ENCODE results near the gene IL17RD. TPM values are rescaled to one million over a fixed set of nuclear protein-coding genes. Genes with fewer than 3 reads are reported as not detected.

Gene IL17RD
- total RNA-seq, 1 experiment from 2014 or later = 31.7 TPM

- H3K4ac ChIP-seq (ENCODE audit: low read depth, low read length) = no peak overlapping the region
- no peaks in the 10 kb centered on the region for H3K79me1 ChIP-seq (ENCODE audit: insufficient read depth, low read depth, low read length, poor library complexity, severe bottlenecking)
- H4K5ac ChIP-seq (ENCODE audit: insufficient read length, low read depth, low read length) = no peak overlapping the region
- no peak overlapping the region for H2AK5ac ChIP-seq (ENCODE audit: insufficient read length, low read length)
- no peak overlapping the region for H3K18ac ChIP-seq (ENCODE audit: insufficient read length, low read depth, low read length)
- no peak overlapping the region for H2AFZ ChIP-seq (ENCODE audit: low read length)
- H3K9ac ChIP-seq (ENCODE audit: extremely low read depth, insufficient read length, low read length) = no peak overlapping the region
- Mint-ChIP-seq H3K36me3 (ENCODE audit: insufficient read depth in 1 of 3, low read depth in 3 of 3) (peaks cover 0 to 4% (median 4%) of the 10 kb centered on the region in 3 experiments; a peak in 3 of 7 replicates), H3K27me3 (ENCODE audit: low read depth) (no peaks in the 10 kb centered on the region; the same call in 1 of the 2 replicates), H3K4me1 (peaks cover 4 to 8% of the 10 kb centered on the region in 2 experiments; a peak in 3 of 4 replicates), H3K27ac (no peak overlapping the region), H3K4me3 (no peak overlapping the region), H3K9me3 (peaks cover 3 to 4% of the 10 kb centered on the region in 2 experiments)
- no peak for TF ChIP-seq CTCF (conservative IDR thresholded peaks at IDR 0.05)
- H3K56ac ChIP-seq (ENCODE audit: insufficient read length, low read depth, low read length) = no peak overlapping the region
- no peak overlapping the region for H2BK12ac ChIP-seq (ENCODE audit: insufficient read length, low read depth, low read length)
- no peak overlapping the region for H3K14ac ChIP-seq (ENCODE audit: insufficient read depth, low read length)
- no CpG with 5 or more reads among the region's 6 CpGs for WGBS (ENCODE audit: extremely low coverage, insufficient read length, low lambda C conversion rate)
- H4K8ac ChIP-seq (replicated peaks; ENCODE audit: insufficient read length, low read depth, low read length) = no peak overlapping the region
- H2BK15ac ChIP-seq (ENCODE audit: low read depth, low read length) = no peak overlapping the region
- H3K4me2 ChIP-seq (ENCODE audit: insufficient read depth, insufficient read length, low read length) = no peak overlapping the region
- DNase-seq = no peak
- no peak overlapping the region for H4K91ac ChIP-seq (ENCODE audit: insufficient read length, low read depth, low read length)
- H3K23me2 ChIP-seq (ENCODE audit: insufficient read length, low read depth, low read length, poor library complexity, severe bottlenecking) = no peaks in the 10 kb centered on the region
- H3T11ph ChIP-seq (ENCODE audit: low read length) = no peak overlapping the region
- no peak overlapping the region for H2BK120ac ChIP-seq (ENCODE audit: low read depth, low read length, poor library complexity, severe bottlenecking)
- no peaks in the 10 kb centered on the region for H3K79me2 ChIP-seq (ENCODE audit: insufficient read depth, low read length)
- no peak overlapping the region for H2BK5ac ChIP-seq (ENCODE audit: insufficient read length, low read length)
- no peak overlapping the region for H3K23ac ChIP-seq (ENCODE audit: insufficient read length, low read depth, low read length)
- no peaks in the 10 kb centered on the region for H3K9me3 ChIP-seq (ENCODE audit: control insufficient read depth, low read depth, low read length)
- H3K4me1 ChIP-seq (ENCODE audit: insufficient read depth, low read length) = peaks cover 3% of the 10 kb centered on the region; the same call in 1 of the 2 replicates
- H3K27me3 ChIP-seq (ENCODE audit: insufficient read depth, low read length) = no peaks in the 10 kb centered on the region
- H4K20me1 ChIP-seq (ENCODE audit: control insufficient read depth, insufficient read depth, insufficient read length) = no peaks in the 10 kb centered on the region
- H2BK20ac ChIP-seq (ENCODE audit: low read depth, low read length, poor library complexity, severe bottlenecking) = no peak overlapping the region
- H3K27ac ChIP-seq (ENCODE audit: insufficient read length, low read depth, low read length) = no peak overlapping the region
Observed at GRCh38 chr3:57069503-57069902, 95.7 kb downstream of the IL17RD start.
